ENCODE measurements around the gene THY1.

THY1 gene

DNA sequence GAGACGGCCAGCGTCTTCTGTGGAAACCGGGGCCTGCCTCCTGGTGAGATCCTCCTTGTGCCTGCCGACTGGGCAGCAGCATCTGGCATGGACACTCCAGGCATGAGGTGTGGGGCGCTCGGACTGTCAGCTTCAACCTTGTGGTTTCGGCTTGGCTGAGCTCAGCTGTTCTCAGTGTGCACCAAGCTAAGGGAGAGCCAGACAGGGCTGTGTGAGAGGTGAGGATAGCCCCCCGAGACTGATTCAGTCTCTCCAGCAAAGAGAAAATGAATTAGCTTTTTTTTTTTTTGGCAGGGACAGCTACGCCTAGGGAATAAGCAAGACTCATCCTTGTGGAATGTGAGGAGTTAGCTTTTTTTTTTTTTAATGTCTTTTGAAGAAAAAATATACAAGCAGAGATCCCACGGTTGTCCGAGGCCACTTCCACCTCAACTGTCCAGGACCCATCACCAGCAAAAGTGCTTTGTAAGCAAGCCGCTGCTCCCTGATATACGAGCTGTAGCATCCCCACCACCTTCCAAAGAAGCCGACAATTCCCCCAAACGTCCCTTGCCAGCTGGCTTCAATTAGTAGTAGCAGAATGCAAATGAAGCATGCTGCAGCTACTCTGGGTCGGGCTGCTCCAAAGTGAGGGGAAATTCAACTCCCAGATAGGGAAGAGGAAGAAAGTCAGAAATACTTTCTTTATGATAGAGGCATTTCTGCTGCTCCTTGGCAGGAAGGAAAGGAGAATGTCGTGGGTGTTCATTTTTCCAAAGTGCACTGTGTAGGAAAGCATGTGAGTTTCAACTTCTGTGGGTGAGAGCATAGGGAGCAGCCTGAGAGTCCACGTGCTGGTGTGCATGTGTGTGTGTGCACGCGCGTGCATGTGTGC, 9.7 kb upstream of the THY1 start:
- Mint-ChIP-seq H3K4me1 (no peaks in the 10 kb centered on the region), H3K36me3 (ENCODE audit: low read depth) (peaks cover 4% of the 10 kb centered on the region), H3K4me3 (no peak overlapping the region), H3K9me3 (peaks cover 4% of the 10 kb centered on the region), H3K27me3 (peaks cover 46% of the 10 kb centered on the region), H3K27ac (no peak overlapping the region)
- DNase-seq (no peak), ATAC-seq (no peak)

DNA sequence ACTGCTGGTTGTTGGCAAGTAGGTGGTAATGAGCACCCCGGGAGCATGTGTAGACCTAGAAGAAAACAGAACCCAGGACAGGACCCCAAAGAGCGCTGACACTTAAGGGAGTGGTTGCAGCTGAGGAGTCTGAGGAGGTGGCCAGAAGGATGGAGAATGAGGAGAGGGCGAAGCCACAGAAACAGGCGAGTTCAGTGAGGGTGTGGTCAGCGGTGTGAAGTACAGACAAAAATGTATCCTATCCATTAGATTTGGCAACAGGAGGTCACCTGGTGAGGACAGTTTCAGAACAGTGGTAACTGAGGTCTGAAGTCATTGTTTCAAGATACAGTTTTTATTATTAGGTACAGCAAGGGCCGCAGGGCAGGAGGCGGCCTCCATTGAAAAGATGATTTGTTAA, 8.6 kb upstream of the THY1 start:
- H3K4me3 Mint-ChIP-seq: no peak overlapping the region
- no peaks in the 10 kb centered on the region for H3K36me3 Mint-ChIP-seq (ENCODE audit: low read depth)
- H3K9me3 Mint-ChIP-seq: no peaks in the 10 kb centered on the region
- H3K27me3 Mint-ChIP-seq: peaks cover 45% of the 10 kb centered on the region
- ATAC-seq (no peak), DNase-seq (no peak)
- no peak overlapping the region for H3K27ac Mint-ChIP-seq
- peaks cover under 1% of the 10 kb centered on the region for H3K4me1 Mint-ChIP-seq

GRCh38 chr11:119427279-119427678, 4.3 kb upstream of the THY1 start:
- Mint-ChIP-seq H3K4me1 (peaks cover 11% of the 10 kb centered on the region), H3K27ac (no peak overlapping the region), H3K27me3 (peaks cover 52% of the 10 kb centered on the region), H3K4me3 (no peak overlapping the region), H3K36me3 (ENCODE audit: low read depth) (no peaks in the 10 kb centered on the region), H3K9me3 (no peaks in the 10 kb centered on the region)
- DNase-seq (no peak), ATAC-seq (no peak)

DNA sequence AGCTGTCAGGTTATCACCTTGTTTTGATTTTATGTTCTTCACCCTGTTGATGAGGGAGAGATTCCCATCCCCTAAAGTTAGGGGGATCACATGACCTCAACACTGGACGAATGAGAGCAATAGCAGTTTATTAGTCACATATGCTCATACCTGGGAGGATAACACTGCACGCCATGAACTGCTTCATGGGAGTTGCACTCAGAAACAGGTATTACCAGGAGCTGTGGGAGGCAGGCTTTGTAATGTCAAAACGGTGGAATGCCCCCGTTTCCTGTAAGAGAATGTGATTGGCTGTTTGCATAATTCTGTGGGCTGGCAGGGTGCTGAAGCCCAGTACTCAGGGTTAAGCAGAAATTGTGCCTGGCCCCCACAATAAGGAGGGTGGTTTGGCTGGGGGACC, 3.2 kb upstream of the THY1 start:
- Mint-ChIP-seq H3K27ac (no peak overlapping the region), H3K4me3 (no peak overlapping the region), H3K9me3 (no peaks in the 10 kb centered on the region), H3K4me1 (peaks cover 19% of the 10 kb centered on the region), H3K36me3 (ENCODE audit: low read depth) (no peaks in the 10 kb centered on the region), H3K27me3 (peaks cover 53% of the 10 kb centered on the region)
- DNase-seq: no peak
- no peak for ATAC-seq

DNA sequence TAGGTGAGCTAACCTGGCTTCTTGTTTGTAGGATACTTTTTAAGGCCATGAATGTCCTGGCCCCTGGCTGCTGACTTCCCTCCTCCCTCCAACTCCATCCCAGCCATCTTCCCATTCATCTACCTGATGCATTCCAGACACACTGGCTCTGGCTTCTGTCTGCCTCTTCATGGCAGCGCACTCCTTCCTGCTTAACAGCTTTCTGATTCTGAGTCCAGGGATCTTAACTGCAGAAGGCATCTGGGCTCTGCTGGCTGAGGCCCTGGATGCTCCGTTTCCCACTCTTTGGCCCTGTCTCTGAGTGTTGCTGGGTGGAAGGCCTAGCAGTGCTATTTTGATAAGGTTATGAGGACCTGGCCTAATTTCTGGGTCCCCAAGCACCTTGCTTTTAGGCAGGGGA, 1.8 kb upstream of the THY1 start:
- no peak overlapping the region for H3K4me3 Mint-ChIP-seq
- DNase-seq (no peak), ATAC-seq (no peak)
- H3K4me1 Mint-ChIP-seq: peaks cover 19% of the 10 kb centered on the region
- H3K36me3 Mint-ChIP-seq (ENCODE audit: low read depth): no peaks in the 10 kb centered on the region
- H3K27ac Mint-ChIP-seq: no peak overlapping the region
- H3K9me3 Mint-ChIP-seq: no peaks in the 10 kb centered on the region
- peaks cover 51% of the 10 kb centered on the region for H3K27me3 Mint-ChIP-seq

DNA sequence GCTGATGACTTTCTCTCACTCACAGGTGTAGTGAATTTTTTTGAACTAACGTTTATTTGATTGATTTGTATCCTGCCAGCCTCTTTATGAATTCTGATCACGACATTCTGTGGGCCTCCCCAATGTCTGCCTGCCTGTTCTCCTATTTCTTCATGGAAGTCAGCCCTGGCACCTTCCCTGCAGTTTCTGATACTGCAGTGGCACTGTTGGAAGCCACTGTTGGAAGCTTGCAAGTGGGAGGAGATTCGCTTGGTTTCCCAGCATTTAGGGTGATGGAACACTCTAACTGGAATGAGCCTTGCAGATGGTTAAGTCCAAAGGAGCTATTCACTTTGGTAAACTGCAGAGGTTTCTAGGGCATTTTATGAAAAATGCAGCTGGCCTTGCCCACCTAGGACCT, 1.3 kb upstream of the THY1 start:
- DNase-seq (no peak), ATAC-seq (no peak)
- no peak overlapping the region for H3K27ac Mint-ChIP-seq
- no peaks in the 10 kb centered on the region for H3K9me3 Mint-ChIP-seq
- H3K4me3 Mint-ChIP-seq: no peak overlapping the region
- H3K27me3 Mint-ChIP-seq: peaks cover 50% of the 10 kb centered on the region
- H3K4me1 Mint-ChIP-seq: peaks cover 19% of the 10 kb centered on the region
- H3K36me3 Mint-ChIP-seq (ENCODE audit: low read depth): no peaks in the 10 kb centered on the region

DNA sequence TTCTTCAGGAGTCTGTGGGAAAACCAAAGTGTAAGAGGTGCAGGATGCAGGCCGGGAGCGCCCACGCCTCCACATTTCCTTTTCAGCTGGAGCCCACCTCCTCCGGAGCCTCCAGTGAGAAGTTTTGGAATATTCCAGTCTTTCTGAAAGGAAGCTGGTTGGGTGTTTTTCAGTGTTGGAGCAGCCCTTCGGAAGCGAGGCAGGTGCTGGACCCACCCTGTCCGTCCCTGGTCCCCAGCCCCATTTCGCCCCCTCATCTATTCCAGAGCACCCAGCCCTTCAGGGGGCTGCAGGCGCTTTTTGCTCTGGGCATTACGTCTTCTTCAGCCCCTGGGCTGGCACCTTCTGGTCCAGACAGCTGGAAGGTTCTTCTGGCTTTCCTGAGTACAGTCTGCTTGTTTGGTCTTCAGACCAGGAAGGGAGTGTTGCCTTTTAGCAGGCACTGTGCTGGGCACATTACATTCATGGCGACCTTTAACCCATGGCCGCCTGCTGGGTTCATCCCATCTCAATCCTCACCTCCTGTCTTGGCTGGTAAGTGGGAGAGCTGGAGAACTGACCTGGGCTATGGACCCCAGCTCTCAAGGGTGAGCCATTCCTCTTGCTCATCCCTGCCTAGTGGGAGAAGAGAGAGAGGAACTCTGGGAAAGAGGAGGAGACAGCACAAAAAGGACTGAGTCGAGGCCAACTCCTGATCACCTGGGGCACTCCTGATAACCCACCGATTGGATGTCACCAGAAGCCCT, 710 bp upstream of the THY1 start:
- DNase-seq (no peak), ATAC-seq (no peak)
- H3K36me3 Mint-ChIP-seq (ENCODE audit: low read depth): no peaks in the 10 kb centered on the region
- H3K27me3 Mint-ChIP-seq: peaks cover 46% of the 10 kb centered on the region
- no peak overlapping the region for H3K4me3 Mint-ChIP-seq
- H3K4me1 Mint-ChIP-seq: peaks cover 19% of the 10 kb centered on the region
- no peak overlapping the region for H3K27ac Mint-ChIP-seq
- no peaks in the 10 kb centered on the region for H3K9me3 Mint-ChIP-seq

GRCh38 chr11:119421941-119422808, 797 bp downstream of the THY1 start:
- ATAC-seq (no peak), DNase-seq (no peak)
- Mint-ChIP-seq H3K9me3 (no peaks in the 10 kb centered on the region), H3K4me1 (peaks cover 19% of the 10 kb centered on the region), H3K27ac (no peak overlapping the region), H3K27me3 (peaks cover 49% of the 10 kb centered on the region), H3K4me3 (peak overlapping the region; percentile 17), H3K36me3 (ENCODE audit: low read depth) (no peaks in the 10 kb centered on the region)

DNA sequence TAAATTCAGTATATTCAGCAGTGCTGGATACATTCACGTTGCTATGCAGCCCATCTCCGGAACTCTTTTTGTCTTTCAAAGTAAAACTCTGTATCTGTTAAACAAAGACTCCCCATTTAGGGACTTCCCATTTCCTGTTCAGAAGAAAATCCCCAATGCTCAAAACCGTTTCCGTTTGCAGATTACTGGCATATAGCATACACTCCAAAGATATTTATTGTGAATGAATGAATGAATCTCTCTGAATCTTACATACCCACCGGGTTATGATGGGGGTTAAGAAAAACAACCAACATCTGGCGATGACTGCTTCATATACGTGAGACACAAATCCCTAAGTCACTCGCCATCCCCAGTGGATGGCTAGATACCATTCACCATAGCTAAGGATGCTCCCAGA, 1.6 kb downstream of the THY1 start:
- Mint-ChIP-seq H3K36me3 (ENCODE audit: low read depth) (no peaks in the 10 kb centered on the region), H3K4me1 (peaks cover 17% of the 10 kb centered on the region), H3K27me3 (peaks cover 47% of the 10 kb centered on the region), H3K27ac (no peak overlapping the region), H3K4me3 (no peak overlapping the region), H3K9me3 (no peaks in the 10 kb centered on the region)
- ATAC-seq (no peak), DNase-seq (no peak)

DNA sequence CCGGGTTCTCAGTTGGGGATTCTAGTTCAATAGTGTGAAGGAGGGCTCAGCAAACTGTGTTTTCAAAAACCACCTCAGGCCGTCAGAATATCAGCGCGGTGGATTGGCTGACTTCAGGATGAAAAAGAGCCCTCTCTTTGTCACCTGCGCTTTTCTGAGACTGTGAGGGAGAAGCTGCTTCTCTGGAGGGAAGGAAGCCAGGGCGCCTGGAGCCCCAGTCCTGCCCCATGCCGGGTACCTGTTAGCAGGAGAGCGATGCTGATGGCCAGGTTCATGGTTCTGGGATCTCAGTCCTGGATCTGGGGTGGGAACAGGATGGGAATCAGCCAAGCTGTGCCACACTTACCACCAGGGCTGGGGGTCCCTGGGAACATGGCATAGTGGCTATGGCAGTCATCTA, 2.3 kb downstream of the THY1 start:
- Mint-ChIP-seq H3K27me3 (peaks cover 47% of the 10 kb centered on the region), H3K4me1 (peaks cover 12% of the 10 kb centered on the region), H3K36me3 (ENCODE audit: low read depth) (no peaks in the 10 kb centered on the region), H3K27ac (no peak overlapping the region), H3K4me3 (no peak overlapping the region), H3K9me3 (no peaks in the 10 kb centered on the region)
- DNase-seq: no peak
- ATAC-seq: no peak

GRCh38 chr11:119419834-119420492, 3.0 kb downstream of the THY1 start:
- no peaks in the 10 kb centered on the region for H3K36me3 Mint-ChIP-seq (ENCODE audit: low read depth)
- H3K9me3 Mint-ChIP-seq: no peaks in the 10 kb centered on the region
- peaks cover 12% of the 10 kb centered on the region for H3K4me1 Mint-ChIP-seq
- peaks cover 47% of the 10 kb centered on the region for H3K27me3 Mint-ChIP-seq
- DNase-seq (no peak), ATAC-seq (no peak)
- H3K27ac Mint-ChIP-seq: no peak overlapping the region
- no peak overlapping the region for H3K4me3 Mint-ChIP-seq

DNA sequence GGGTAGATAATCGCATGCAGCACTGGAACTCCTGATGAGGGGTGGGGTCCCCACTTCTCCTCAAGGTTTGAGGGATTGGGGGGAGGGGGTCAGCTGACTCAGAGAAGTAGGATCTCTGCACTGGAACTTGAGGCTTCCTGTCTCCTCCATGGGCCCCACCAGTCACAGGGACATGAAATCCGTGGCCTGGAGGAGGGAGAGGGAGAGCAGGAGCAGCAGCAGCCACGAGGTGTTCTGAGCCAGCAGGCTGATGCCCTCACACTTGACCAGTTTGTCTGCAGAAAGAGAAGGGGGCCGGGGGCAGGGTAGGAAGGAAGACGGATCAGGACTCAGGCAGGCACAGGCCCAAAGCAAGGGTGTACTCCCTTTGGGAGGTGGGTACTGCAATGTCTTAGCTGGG, 3.7 kb downstream of the THY1 start:
- Mint-ChIP-seq H3K27me3 (peaks cover 41% of the 10 kb centered on the region), H3K27ac (no peak overlapping the region), H3K9me3 (peaks cover 5% of the 10 kb centered on the region), H3K4me3 (no peak overlapping the region), H3K4me1 (peaks cover 12% of the 10 kb centered on the region), H3K36me3 (ENCODE audit: low read depth) (no peaks in the 10 kb centered on the region)
- ATAC-seq (no peak), DNase-seq (no peak)

GRCh38 chr11:119418759-119419158, 4.2 kb downstream of the THY1 start:
- Mint-ChIP-seq H3K27me3 (peaks cover 36% of the 10 kb centered on the region), H3K9me3 (peaks cover 6% of the 10 kb centered on the region), H3K27ac (no peak overlapping the region), H3K4me3 (no peak overlapping the region), H3K4me1 (peaks cover 12% of the 10 kb centered on the region), H3K36me3 (ENCODE audit: low read depth) (no peaks in the 10 kb centered on the region)
- ATAC-seq (no peak), DNase-seq (no peak)
